ENCODE data around the gene DIP2A.

GRCh38 chr21:46425571-46425970 is 33.1 kb upstream of the DIP2A start:
- no peak for TF ChIP-seq CTCF (IDR thresholded peaks at IDR 0.05)
- no peak for TF ChIP-seq POLR2A (IDR thresholded peaks at IDR 0.05)
- TF ChIP-seq POLR2AphosphoS5 (IDR thresholded peaks at IDR 0.05), result no peak
- no peak for TF ChIP-seq EP300 (IDR thresholded peaks at IDR 0.05)
